OCI-LY1 (cell line): Measurements from ENCODE around the gene RPRD2.

Experiments
- EZH2 ChIP-seq: fragments of 200-600 bp; sonication (generic), shearing (Covaris generic); IDR thresholded peaks from 2 replicates; pipeline ENCODE4 v1.8.0; 2017; ENCODE audit warnings: borderline replicate concordance, mixed run types, mild to moderate bottlenecking, antibody characterized with exemption, low read length, moderate library complexity, mixed read lengths
- TF ChIP-seq, protein P1 (sequence below): fragments of 200-600 bp; sonication (generic), shearing (Covaris generic); IDR thresholded peaks from 2 replicates; pipeline ENCODE4 v1.5.1; 2017; ENCODE audit warnings: mild to moderate bottlenecking, antibody characterized with exemption, low read length, moderate library complexity, mixed read lengths

DNA sequence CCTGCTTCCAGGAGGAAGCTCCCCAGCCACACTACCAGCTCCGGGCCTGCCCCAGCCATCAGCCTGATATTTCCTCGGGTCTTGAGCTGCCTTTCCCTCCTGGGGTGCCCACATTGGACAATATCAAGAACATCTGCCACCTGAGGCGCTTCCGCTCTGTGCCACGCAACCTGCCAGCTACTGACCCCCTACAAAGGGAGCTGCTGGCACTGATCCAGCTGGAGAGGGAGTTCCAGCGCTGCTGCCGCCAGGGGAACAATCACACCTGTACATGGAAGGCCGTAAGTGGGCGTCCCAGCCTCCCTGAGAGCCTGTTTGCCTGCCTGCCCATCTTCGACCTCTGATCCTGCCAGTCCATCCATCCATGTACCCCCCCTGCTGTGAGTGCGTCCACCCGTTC lies 147.6 kb downstream of the RPRD2 start:
- TF ChIP-seq, protein P1, sequence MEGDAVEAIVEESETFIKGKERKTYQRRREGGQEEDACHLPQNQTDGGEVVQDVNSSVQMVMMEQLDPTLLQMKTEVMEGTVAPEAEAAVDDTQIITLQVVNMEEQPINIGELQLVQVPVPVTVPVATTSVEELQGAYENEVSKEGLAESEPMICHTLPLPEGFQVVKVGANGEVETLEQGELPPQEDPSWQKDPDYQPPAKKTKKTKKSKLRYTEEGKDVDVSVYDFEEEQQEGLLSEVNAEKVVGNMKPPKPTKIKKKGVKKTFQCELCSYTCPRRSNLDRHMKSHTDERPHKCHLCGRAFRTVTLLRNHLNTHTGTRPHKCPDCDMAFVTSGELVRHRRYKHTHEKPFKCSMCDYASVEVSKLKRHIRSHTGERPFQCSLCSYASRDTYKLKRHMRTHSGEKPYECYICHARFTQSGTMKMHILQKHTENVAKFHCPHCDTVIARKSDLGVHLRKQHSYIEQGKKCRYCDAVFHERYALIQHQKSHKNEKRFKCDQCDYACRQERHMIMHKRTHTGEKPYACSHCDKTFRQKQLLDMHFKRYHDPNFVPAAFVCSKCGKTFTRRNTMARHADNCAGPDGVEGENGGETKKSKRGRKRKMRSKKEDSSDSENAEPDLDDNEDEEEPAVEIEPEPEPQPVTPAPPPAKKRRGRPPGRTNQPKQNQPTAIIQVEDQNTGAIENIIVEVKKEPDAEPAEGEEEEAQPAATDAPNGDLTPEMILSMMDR = no peak
- TF ChIP-seq EZH2 = no peak
